Measurements from ENCODE around the gene NPAS3. TPM values are rescaled to one million over a fixed set of nuclear protein-coding genes. Genes with fewer than 3 reads are reported as not detected.

NPAS3 gene
- total and polyA plus RNA-seq, 2 of the 13 experiments (the other 11 are each of a cell fraction or from before 2014, with no cell fraction given), result not detected

- TF ChIP-seq ZNF704 (CRISPR knock-in tag; IDR thresholded peaks at IDR 0.05; ENCODE audit: borderline replicate concordance) (no peak), ZBTB3 (CRISPR knock-in tag; IDR thresholded peaks at IDR 0.05; ENCODE audit: borderline replicate concordance, low read depth) (no peak), MATR3 (CRISPR knock-in tag; IDR thresholded peaks at IDR 0.05) (no peak), KLF9 (CRISPR knock-in tag; IDR thresholded peaks at IDR 0.05; ENCODE audit: low read depth) (no peak), ZNF776 (CRISPR knock-in tag; IDR thresholded peaks at IDR 0.05) (no peak)
- TF ChIP-seq, protein P1, sequence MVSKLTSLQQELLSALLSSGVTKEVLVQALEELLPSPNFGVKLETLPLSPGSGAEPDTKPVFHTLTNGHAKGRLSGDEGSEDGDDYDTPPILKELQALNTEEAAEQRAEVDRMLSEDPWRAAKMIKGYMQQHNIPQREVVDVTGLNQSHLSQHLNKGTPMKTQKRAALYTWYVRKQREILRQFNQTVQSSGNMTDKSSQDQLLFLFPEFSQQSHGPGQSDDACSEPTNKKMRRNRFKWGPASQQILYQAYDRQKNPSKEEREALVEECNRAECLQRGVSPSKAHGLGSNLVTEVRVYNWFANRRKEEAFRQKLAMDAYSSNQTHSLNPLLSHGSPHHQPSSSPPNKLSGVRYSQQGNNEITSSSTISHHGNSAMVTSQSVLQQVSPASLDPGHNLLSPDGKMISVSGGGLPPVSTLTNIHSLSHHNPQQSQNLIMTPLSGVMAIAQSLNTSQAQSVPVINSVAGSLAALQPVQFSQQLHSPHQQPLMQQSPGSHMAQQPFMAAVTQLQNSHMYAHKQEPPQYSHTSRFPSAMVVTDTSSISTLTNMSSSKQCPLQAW (CRISPR knock-in tag; IDR thresholded peaks at IDR 0.05), result no peak
Observed at GRCh38 chr14:33755358-33755757, 816.7 kb downstream of the NPAS3 start (continued).

DNA sequence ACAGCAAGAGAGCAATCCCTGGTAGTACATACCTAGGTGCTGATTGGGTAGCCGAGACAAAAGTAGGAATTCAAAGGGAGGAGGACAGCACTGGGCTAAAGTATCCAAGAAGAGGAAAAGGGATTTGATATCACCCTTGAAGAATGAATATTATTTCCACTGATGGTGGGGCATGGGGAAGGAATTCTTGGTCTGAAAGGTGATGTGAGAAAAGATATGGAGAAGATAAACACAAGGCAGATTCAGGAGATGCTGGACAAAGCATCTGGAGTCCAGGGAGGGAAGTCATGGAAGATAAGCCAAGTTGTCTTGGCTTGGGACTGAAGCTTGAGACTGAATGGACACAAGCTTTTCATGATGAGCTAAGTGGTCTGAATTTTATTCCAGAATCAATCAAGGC, 818.2 kb downstream of the NPAS3 start:
- no TSS peak for BruUV-seq (replicated peaks)
- FAIRE-seq, result no peak
- no peaks in the 10 kb centered on the region for H3K36me3 ChIP-seq (replicated peaks in 1 of 2; ENCODE audit: control insufficient read depth in 1 of 2, insufficient read depth in 2 of 2, low read length in 2 of 2)

More for the DNA sequence above, 818.2 kb downstream of the NPAS3 start:
- Histone ChIP-seq H3K79me2 (ENCODE audit: insufficient read depth, low read length) (no peaks in the 10 kb centered on the region), H3K27ac (ENCODE audit: extremely low read length, insufficient read depth, low read length) (no peak overlapping the region), H4K20me1 (ENCODE audit: insufficient read depth, low read length) (no peaks in the 10 kb centered on the region), H3K4me2 (ENCODE audit: low read depth, low read length) (no peak overlapping the region), H3K4me3 (replicated peaks in 1 of 3; ENCODE audit: insufficient read depth in 1 of 3, low read depth in 2 of 3, low read length in 3 of 3) (no peak overlapping the region), H3K9ac (ENCODE audit: insufficient read depth, low read depth, low read length) (no peak overlapping the region), H2AFZ (ENCODE audit: low read length) (no peak overlapping the region), H3K27me3 (ENCODE audit: control insufficient read depth in 1 of 2, insufficient read depth in 2 of 2, low read length in 2 of 2) (no peaks in the 10 kb centered on the region), H3K4me1 (ENCODE audit: insufficient read depth, low read length) (no peaks in the 10 kb centered on the region), H3K9me3 (ENCODE audit: low read length) (no peaks in the 10 kb centered on the region)
- no peak for DNase-seq (ENCODE audit: low spot score)
- intact Hi-C loops (cut with micrococcal nuclease; ENCODE audit: unreplicated experiment), result no loop called here
- POLR2A ChIA-PET, result no interaction called here
- no peak for ATAC-seq
- 3% methylated on average over 1 of the region's 1 CpG for WGBS (ENCODE audit: low lambda C conversion rate)
- in situ Hi-C loops (cut with HindIII; ENCODE audit: extremely low pct_ligation_motif_present, low pct_unique_long_range_greater_than_20kb), result no loop called here
- CTCF ChIA-PET (ENCODE audit: low intra/inter-chr PET ratio, low total read pairs), result no interaction called here
- no peak for TF ChIP-seq ZNF335 (CRISPR knock-in tag; IDR thresholded peaks at IDR 0.05)
- TF ChIP-seq GPN1 (CRISPR knock-in tag; IDR thresholded peaks at IDR 0.05; ENCODE audit: borderline replicate concordance), result no peak
- TF ChIP-seq NAIF1 (CRISPR knock-in tag; IDR thresholded peaks at IDR 0.05; ENCODE audit: borderline replicate concordance), result no peak
- TF ChIP-seq ZBTB46 (CRISPR knock-in tag; IDR thresholded peaks at IDR 0.05; ENCODE audit: borderline replicate concordance), result no peak
- TF ChIP-seq FOXC1 (CRISPR knock-in tag; IDR thresholded peaks at IDR 0.05; ENCODE audit: borderline replicate concordance), result no peak

Measured in HepG2 (cell line).